OCI-LY7 (cell line): Measurements from ENCODE around the gene GALNT12.

Source experiments
- EZH2phosphoT487 ChIP-seq: fragments of 200-600 bp; sonication (generic); IDR thresholded peaks from 2 replicates; pipeline ENCODE4 v1.6.1; 2018; ENCODE audit warnings: low read depth, borderline replicate concordance, mild to moderate bottlenecking, mixed run types, antibody characterized with exemption, low read length, moderate library complexity, mixed read lengths
- TF ChIP-seq, protein P1 (sequence below): fragments of 200-600 bp; sonication (generic); conservative IDR thresholded peaks from 2 replicates; pipeline ENCODE4 v1.5.1; 2014; ENCODE audit warnings: mild to moderate bottlenecking, antibody characterized with exemption, low read length, moderate library complexity, mixed read lengths

DNA sequence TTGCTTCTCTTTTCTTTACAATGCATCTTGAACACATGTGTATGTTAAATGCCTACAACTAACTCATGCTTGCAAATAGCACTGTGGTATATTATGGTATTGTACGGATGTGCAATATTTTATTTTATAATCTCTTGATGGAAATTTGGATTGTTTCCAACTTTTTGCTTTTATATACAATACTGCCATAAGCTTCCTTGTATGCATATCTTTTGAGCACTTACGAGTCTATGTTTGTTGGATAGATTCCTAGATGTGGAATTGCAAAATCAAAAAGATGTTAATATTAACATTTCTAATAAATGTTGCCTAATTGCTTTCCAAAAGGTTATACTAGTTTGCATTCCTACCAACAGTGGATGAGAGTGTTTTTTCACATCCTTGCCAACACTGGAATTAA, 3.4 kb upstream of the GALNT12 start:
- TF ChIP-seq, protein P1, sequence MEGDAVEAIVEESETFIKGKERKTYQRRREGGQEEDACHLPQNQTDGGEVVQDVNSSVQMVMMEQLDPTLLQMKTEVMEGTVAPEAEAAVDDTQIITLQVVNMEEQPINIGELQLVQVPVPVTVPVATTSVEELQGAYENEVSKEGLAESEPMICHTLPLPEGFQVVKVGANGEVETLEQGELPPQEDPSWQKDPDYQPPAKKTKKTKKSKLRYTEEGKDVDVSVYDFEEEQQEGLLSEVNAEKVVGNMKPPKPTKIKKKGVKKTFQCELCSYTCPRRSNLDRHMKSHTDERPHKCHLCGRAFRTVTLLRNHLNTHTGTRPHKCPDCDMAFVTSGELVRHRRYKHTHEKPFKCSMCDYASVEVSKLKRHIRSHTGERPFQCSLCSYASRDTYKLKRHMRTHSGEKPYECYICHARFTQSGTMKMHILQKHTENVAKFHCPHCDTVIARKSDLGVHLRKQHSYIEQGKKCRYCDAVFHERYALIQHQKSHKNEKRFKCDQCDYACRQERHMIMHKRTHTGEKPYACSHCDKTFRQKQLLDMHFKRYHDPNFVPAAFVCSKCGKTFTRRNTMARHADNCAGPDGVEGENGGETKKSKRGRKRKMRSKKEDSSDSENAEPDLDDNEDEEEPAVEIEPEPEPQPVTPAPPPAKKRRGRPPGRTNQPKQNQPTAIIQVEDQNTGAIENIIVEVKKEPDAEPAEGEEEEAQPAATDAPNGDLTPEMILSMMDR, result no peak
- no peak for TF ChIP-seq EZH2phosphoT487
